RPMI8226 (cell line): ENCODE results near the gene GALNT9.

Experiments
- DNase-seq: peaks from one replicate; pipeline ENCODE4 v3.0.0-alpha.2; 2015

GALNT9 gene

GRCh38 chr12:132194556-132194955 lies 134.8 kb downstream of the GALNT9 start:
- no peak for DNase-seq

GRCh38 chr12:132194056-132194455 lies 135.3 kb downstream of the GALNT9 start:
- peak; percentile 44 for DNase-seq

- no peak for DNase-seq
These were observed 137.5 kb downstream of the GALNT9 start for GRCh38 chr12:132191715-132192553.

GRCh38 chr12:132190834-132191500 lies 138.4 kb downstream of the GALNT9 start:
- DNase-seq = no peak

- DNase-seq = no peak
These were observed 139.2 kb downstream of the GALNT9 start for GRCh38 chr12:132190012-132190755.

- DNase-seq = no peak
These were observed 139.9 kb downstream of the GALNT9 start for GRCh38 chr12:132189378-132190011.

- no peak for DNase-seq
These were observed 140.5 kb downstream of the GALNT9 start for GRCh38 chr12:132188916-132189325.

- DNase-seq = no peak
These were observed 140.9 kb downstream of the GALNT9 start for GRCh38 chr12:132188451-132188901.

- DNase-seq = no peak
These were observed 141.5 kb downstream of the GALNT9 start for GRCh38 chr12:132187646-132188450.

GRCh38 chr12:132186857-132187620 lies 142.3 kb downstream of the GALNT9 start:
- no peak for DNase-seq

GRCh38 chr12:132186208-132186856 lies 143.1 kb downstream of the GALNT9 start:
- no peak for DNase-seq

- DNase-seq = no peak
These were observed 143.7 kb downstream of the GALNT9 start for GRCh38 chr12:132185705-132186104.

GRCh38 chr12:132182711-132183365 lies 146.6 kb downstream of the GALNT9 start:
- no peak for DNase-seq

- no peak for DNase-seq
These were observed 147.1 kb downstream of the GALNT9 start for GRCh38 chr12:132182206-132182710.

GRCh38 chr12:132181570-132182200 lies 147.7 kb downstream of the GALNT9 start:
- DNase-seq = no peak

- DNase-seq = no peak
These were observed 148.5 kb downstream of the GALNT9 start for GRCh38 chr12:132180648-132181546.

- no peak for DNase-seq
These were observed 149.7 kb downstream of the GALNT9 start for GRCh38 chr12:132179431-132180362.
